Activated CD4-positive, alpha-beta T cell treated with anti-CD3 and anti-CD28 coated beads, Interleukin-2, amount 10 ng/mL, durations not matched to agents 24 days and 14 days (primary cell): ENCODE results near the gene GPX4. TPM values are rescaled to one million over a fixed set of nuclear protein-coding genes. Genes with fewer than 3 reads are reported as not detected.
A peak's percentile ranks its signal among the peaks of the same experiment; 100 is the strongest.

ENCODE experiments used
- DNase-seq: peaks from one replicate; pipeline ENCODE4 v3.0.0; 2022
- H3K27ac Mint-ChIP-seq: one replicate; pipeline ENCODE4 v1.8.0; 2022; ENCODE audit warnings: mild to moderate bottlenecking, mixed read lengths
- H3K27me3 Mint-ChIP-seq: one replicate; pipeline ENCODE4 v1.8.0; 2022; ENCODE audit warnings: mixed read lengths
- H3K36me3 Mint-ChIP-seq: one replicate; pipeline ENCODE4 v1.8.0; 2022; ENCODE audit warnings: low read depth, mild to moderate bottlenecking, mixed read lengths
- H3K4me1 Mint-ChIP-seq: one replicate; pipeline ENCODE4 v1.8.0; 2021; ENCODE audit warnings: mixed read lengths
- H3K4me3 Mint-ChIP-seq: one replicate; pipeline ENCODE4 v1.8.0; 2022; ENCODE audit warnings: mild to moderate bottlenecking, moderate library complexity, mixed read lengths
- H3K9me3 Mint-ChIP-seq: one replicate; pipeline ENCODE4 v1.8.0; 2021; ENCODE audit warnings: mixed read lengths
- intact Hi-C: fragments of 100-400 bp; cut with micrococcal nuclease; formaldehyde crosslinking; loops from one replicate; pipeline ENCODE4 v1.15.1; 2023
- total RNA-seq: library from RNA; stranded (reverse); gene quantifications from 2 replicates; pipeline ENCODE4 v1.2.3, GENCODE V29; 2022

GPX4 gene
- total RNA-seq, 1 donor from 2014 or later = 239 TPM

DNA sequence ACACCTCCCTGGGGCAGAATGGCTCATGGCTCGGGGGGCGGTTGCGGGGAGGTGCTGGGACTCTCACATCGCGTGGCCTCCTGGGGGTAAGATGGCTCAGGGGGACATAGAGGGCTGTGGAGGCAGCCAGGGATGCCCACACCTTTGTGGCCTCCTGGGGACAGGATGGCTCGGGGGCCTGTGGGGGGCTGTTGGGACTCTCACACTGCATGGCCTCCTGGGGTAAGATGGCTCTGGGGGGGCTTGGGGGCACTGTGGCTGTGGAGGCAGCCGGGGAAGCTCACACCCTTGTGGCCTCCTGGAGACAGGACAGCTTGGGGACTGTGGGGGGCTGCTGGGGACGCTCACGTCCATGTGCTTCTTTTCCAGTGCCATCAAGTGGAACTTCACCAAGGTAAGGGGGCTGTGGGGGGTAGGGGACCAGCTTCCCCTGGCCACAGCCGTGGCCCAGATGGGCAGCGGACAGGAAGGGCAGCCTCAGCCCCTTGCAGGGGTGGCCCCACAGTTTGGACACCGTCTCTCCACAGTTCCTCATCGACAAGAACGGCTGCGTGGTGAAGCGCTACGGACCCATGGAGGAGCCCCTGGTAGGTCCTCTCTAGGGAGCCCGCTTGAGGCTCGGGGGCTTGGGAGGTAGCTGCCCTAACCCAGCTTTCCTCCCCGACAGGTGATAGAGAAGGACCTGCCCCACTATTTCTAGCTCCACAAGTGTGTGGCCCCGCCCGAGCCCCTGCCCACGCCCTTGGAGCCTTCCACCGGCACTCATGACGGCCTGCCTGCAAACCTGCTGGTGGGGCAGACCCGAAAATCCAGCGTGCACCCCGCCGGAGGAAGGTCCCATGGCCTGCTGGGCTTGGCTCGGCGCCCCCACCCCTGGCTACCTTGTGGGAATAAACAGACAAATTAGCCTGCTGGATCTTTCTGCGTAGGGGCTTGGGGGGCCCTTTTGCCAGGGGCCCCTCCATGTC lies 2.4 kb downstream of the GPX4 start:
- peak overlapping the region; percentile 55 for H3K4me3 Mint-ChIP-seq
- H3K36me3 Mint-ChIP-seq = peaks cover 15% of the 10 kb centered on the region
- peak; percentile 67 for DNase-seq
- H3K9me3 Mint-ChIP-seq = no peaks in the 10 kb centered on the region
- intact Hi-C loops = no loop called here
- no peaks in the 10 kb centered on the region for H3K27me3 Mint-ChIP-seq
- no peak overlapping the region for H3K27ac Mint-ChIP-seq
- H3K4me1 Mint-ChIP-seq = peaks cover 18% of the 10 kb centered on the region

DNA sequence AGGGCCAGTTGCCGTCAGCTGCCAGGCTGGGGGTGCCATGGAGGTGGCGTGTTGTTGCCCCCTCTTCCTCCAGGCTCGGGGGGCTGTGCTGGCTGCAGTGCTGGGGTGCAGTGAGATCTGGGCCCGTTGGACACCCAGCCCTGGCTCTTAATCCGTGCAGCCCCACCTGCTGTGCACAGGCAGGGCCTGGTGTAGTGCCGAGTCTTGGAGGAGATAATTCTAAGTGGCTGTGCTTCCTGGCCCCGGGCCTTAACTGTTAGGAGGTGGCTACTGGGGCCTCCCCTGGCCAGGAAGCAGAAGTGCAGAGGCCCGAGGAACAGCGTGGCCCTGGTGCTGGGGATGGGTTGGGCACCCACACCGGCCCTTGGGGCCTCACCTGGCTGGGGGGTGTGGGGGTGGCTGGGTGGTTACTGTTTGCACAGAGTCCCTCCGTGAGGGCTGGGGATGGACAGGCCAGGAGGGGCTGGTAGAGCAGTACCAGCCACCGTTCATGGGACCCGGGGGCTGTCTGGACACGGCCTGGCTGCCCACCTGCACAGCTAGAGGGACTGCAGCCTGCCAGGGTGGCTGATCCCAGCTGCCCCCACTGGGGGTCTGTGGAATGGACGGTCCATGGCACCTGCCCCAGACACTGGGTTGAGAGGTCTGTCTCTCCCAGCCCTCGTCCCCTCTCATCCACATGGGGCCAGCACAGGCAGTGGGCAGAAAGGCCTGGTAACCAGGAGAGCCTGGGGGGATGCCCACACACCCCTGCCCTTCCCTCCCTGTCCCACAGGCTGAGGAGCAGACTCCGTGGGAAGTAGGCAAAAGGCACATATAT lies 3.3 kb downstream of the GPX4 start:
- intact Hi-C loops = no loop called here
- Mint-ChIP-seq H3K27me3 (no peaks in the 10 kb centered on the region), H3K4me3 (peak overlapping the region; percentile 55), H3K27ac (no peak overlapping the region), H3K9me3 (no peaks in the 10 kb centered on the region), H3K4me1 (peaks cover 12% of the 10 kb centered on the region), H3K36me3 (peaks cover 15% of the 10 kb centered on the region)
- peak; percentile 68 for DNase-seq

DNA sequence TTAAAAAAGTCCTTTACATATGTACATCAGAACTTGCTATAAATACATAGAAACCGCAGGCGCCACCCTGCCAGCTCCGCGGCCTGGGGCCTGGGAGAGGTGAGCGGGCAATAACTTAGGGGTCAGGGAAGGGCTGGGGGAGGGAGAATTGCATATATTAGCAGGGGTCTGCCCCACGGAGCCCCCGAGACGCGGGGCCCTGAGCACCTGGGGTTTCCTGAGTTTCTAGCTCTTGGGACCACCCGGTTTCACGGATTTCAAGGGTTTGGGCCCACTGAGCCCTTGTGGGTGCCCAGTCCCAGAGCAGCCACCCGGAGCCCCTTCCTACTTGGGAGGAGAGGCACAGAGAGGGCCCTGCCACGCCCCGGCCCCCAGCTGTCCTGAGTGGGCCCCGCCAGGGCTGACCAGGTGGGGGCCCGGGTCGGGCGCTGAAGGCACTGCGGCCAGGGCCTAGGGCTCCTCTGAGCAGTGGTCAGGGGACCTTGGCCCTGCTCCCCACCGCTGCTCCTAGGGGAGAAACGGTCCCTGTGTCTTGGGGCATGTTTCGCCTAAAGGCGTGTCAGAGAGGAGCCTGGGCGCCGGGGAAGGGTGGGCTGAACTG lies 4.0 kb downstream of the GPX4 start:
- peaks cover 16% of the 10 kb centered on the region for H3K36me3 Mint-ChIP-seq
- H3K27me3 Mint-ChIP-seq = no peaks in the 10 kb centered on the region
- H3K9me3 Mint-ChIP-seq = no peaks in the 10 kb centered on the region
- no peak for DNase-seq
- peaks cover 8% of the 10 kb centered on the region for H3K4me1 Mint-ChIP-seq
- intact Hi-C loops = no loop called here
- no peak overlapping the region for H3K27ac Mint-ChIP-seq
- H3K4me3 Mint-ChIP-seq = no peak overlapping the region

DNA sequence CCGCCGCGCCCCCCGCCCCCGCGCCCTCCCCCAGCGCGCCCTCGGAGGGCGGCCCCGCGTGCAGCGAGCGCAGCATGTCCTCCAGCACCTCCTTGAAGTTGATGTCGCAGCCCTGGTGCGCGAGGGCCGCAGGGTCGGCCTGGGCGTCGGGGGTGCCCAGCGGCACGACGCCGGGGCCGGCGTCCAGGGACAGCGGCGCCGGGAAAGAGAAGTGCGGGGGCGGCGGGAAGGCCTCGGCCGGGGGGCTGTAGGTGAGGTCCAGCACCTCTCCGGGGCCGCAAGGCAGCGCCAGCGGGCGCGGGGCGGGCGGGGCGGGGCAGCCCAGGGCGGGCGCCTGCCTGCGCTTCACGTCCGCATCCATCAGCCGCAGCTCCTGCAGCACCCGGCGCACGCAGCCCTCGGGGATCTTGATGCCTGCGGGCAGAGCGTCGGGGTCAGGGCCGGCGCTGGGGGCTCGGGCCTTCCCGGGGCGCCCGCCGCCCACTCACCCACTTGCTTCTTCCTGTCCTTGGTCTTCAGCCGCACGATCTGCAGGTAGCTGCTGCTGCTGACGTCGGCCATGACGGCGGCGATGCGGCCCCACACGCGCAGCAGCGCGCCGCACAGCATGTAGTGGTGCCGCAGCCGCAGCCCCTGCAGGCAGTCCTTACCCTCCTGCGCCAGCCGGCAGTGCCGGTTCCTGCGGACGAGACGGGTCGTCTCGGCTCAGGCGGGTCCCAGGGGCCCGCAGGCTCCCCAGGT lies 4.7 kb downstream of the GPX4 start:
- H3K9me3 Mint-ChIP-seq = no peaks in the 10 kb centered on the region
- H3K4me3 Mint-ChIP-seq = no peak overlapping the region
- H3K27ac Mint-ChIP-seq = no peak overlapping the region
- H3K27me3 Mint-ChIP-seq = no peaks in the 10 kb centered on the region
- peaks cover 1% of the 10 kb centered on the region for H3K4me1 Mint-ChIP-seq
- intact Hi-C loops = no loop called here
- no peak for DNase-seq
- peaks cover 20% of the 10 kb centered on the region for H3K36me3 Mint-ChIP-seq

DNA sequence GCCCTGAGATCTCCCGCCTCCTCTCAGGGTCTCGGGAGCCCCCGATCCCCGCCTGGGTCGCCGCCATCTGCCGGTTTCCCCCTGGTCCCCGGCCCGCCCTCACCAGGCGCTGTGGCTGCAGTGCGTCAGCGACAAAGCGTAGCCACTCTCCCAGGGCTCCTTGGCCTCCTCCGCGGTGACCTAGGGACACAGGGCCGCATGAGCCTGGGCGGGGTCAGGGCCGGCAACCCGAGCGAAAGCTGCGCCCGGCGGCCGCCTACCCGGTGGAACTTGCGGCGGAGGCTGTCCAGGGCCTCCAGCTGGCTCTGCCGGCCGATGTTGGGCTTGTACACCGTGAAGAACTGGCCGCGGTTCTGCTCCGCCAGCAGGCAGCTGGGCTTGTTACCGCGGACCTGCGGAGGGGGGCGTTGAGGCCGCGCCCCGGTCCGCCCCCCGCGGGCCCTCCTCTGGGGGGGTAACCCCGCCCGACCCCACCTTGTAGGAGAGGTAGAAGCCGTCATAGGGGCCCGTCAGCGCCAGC lies 5.3 kb downstream of the GPX4 start:
- no peaks in the 10 kb centered on the region for H3K4me1 Mint-ChIP-seq
- H3K36me3 Mint-ChIP-seq = peaks cover 21% of the 10 kb centered on the region
- no peaks in the 10 kb centered on the region for H3K27me3 Mint-ChIP-seq
- DNase-seq = no peak
- H3K4me3 Mint-ChIP-seq = no peak overlapping the region
- intact Hi-C loops = no loop called here
- no peaks in the 10 kb centered on the region for H3K9me3 Mint-ChIP-seq
- no peak overlapping the region for H3K27ac Mint-ChIP-seq

DNA sequence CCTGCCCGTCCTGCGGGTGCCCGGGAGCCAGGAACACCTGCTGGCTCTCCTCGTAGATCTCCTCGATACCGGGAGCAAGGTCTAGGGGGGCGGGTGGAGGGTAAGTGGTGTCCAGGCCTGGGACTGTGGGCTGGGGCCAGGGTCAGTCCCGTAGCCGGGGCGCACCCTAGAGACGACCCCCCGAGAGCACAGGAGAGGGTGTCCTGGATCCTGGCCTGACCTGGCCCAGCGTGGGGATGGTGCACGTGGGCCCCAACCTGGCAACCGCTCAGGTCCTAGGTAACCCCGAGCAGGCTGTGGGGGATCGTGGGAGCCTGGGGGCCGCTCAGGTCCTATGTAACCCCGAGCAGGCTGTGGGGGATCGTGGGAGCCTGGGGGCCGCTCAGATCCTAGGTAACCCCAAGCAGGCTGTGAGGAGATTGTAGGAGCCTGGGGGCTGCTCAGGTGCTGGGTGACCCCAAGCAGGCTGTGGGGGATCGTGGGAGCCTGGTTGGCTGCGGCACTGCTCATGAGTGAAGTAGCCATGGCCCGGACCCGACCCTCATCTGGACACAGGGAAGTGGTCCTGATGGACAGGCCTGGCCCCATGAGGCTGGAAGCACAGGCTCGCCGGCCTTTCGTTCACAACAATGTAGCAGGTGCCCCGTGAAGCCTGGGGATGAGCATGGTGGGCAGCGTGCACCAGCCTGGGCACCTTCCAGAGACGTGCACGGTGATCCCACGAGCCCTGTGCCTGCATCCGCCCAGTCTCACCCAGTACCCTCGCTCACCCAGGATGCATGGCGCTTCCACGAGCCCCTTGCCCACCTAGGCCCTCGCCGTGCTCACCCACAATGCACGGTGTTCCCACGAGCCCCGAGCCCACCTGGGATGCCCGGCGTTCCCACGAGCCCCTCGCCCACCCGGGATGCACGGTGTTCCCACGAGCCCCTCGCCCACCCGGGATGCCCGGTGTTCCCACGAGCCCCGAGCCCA lies 6.2 kb downstream of the GPX4 start:
- H3K4me1 Mint-ChIP-seq = no peaks in the 10 kb centered on the region
- H3K27ac Mint-ChIP-seq = no peak overlapping the region
- H3K4me3 Mint-ChIP-seq = no peak overlapping the region
- no peak for DNase-seq
- H3K27me3 Mint-ChIP-seq = no peaks in the 10 kb centered on the region
- intact Hi-C loops = no loop called here
- H3K36me3 Mint-ChIP-seq = peaks cover 25% of the 10 kb centered on the region
- H3K9me3 Mint-ChIP-seq = no peaks in the 10 kb centered on the region

DNA sequence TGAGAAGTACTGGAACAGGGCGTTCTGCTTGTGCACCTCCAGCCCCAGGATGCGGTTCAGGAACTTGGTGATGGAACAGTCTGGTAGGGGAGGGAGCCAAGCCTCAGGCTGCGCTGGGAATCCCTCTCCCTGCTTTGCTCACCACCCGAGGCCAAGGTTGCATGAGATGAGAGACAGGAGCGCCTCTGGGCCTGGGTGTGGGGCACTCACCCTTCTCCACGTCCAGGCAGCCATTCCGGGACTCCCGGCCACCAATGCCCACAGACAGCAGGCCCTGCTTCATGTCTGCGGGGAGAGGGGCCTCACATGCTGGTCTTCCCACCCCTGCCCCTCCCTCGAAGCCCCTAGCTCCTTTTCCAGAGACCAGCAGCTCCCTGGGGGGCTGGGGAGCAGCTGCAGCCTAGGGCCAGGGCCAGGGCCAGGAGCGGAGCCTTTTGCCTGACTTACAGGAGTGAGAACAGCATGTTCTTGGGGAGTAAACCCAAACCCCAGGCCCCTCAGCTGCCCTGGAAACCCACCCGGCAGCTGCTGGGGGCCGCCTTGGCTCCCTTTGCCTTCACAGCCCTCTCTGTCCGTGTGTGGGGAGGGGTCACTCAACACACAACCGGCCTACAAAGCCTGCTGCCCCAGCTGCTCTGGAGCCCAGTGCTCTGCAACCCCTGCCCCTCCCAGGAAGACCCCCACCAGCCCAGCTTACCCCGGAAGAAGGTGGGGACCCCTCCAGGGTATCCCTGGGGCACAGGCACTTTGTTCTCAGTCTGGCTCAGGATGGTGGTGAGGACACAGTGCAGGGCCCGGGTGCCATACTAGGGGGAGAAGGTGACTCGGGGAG lies 7.2 kb downstream of the GPX4 start:
- DNase-seq = no peak
- H3K27me3 Mint-ChIP-seq = no peaks in the 10 kb centered on the region
- peaks cover 22% of the 10 kb centered on the region for H3K36me3 Mint-ChIP-seq
- H3K27ac Mint-ChIP-seq = no peak overlapping the region
- H3K9me3 Mint-ChIP-seq = no peaks in the 10 kb centered on the region
- H3K4me3 Mint-ChIP-seq = no peak overlapping the region
- H3K4me1 Mint-ChIP-seq = no peaks in the 10 kb centered on the region
- intact Hi-C loops = no loop called here

DNA sequence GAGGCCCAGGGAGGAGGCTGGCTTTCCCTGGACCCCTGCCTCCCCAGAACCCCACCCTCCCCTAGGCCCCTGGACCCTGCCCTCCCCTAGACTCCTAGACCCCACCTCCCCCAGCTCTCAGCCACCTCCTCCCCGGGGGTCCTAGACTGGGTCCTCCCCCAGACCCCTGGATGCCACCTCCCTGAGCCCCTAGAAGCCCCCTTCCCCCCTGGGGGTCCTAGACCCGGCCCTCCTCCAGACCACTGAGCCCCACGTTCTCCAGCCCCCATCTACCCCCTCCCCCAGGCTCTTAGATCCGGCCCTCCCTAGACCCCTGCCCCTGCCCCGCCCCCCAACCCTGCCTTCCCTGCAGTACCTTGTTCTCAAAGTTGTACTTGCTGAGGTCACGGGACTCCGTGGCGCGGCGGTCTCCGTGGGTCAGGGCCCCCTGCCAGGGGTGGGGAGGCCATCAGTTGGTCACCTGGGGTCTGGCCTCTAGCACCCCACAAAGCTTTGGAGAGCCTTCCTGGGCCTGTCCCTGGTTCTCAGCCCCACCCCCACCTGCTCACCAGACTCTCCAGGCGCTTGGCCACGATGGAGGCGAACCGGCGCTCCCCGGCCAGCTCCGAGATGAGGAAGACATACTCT lies 8.0 kb downstream of the GPX4 start:
- Mint-ChIP-seq H3K36me3 (peaks cover 20% of the 10 kb centered on the region), H3K4me1 (no peaks in the 10 kb centered on the region), H3K27ac (no peak overlapping the region), H3K9me3 (no peaks in the 10 kb centered on the region), H3K27me3 (no peaks in the 10 kb centered on the region), H3K4me3 (no peak overlapping the region)
- intact Hi-C loops = no loop called here
- no peak for DNase-seq

DNA sequence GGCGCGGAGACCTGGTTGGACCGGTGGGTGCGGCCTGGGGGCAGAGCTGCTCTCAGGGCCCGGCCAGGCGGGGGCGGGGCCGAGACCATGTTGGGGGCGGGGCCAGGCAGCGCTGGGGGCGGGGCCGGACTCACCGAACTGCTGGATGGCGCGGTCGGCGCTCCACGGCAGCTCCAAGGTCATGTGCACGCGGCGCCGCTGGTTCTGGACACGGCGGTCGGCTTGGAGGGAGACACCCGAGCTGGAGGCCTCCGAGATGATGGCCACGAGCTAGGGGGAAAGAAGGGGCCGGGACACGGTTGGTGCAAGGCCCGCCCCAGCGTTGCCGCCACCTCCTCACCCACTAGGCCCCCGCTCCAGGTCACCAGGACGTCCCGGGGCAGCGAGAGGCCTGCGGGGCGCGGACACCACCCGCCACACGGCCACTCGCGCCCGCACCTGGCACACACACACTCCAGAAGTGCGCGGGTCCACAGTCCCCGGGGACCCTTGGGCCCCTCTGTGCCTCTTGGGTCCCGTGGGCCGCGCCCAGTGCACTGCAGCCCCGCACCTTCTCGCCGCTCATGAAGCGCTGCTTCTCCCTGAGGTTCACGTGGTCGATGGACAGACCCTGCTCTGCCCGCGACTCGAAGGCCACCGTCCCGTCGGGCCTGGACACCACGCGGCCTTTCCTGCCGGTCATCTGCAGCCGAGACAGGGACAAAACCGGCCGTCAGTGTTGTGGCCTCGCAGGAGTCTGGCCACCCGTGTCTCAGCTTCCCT lies 8.7 kb downstream of the GPX4 start:
- H3K27ac Mint-ChIP-seq = no peak overlapping the region
- intact Hi-C loops = no loop called here
- no peaks in the 10 kb centered on the region for H3K4me1 Mint-ChIP-seq
- no peak overlapping the region for H3K4me3 Mint-ChIP-seq
- H3K9me3 Mint-ChIP-seq = no peaks in the 10 kb centered on the region
- H3K27me3 Mint-ChIP-seq = no peaks in the 10 kb centered on the region
- H3K36me3 Mint-ChIP-seq = peaks cover 17% of the 10 kb centered on the region
- DNase-seq = no peak

DNA sequence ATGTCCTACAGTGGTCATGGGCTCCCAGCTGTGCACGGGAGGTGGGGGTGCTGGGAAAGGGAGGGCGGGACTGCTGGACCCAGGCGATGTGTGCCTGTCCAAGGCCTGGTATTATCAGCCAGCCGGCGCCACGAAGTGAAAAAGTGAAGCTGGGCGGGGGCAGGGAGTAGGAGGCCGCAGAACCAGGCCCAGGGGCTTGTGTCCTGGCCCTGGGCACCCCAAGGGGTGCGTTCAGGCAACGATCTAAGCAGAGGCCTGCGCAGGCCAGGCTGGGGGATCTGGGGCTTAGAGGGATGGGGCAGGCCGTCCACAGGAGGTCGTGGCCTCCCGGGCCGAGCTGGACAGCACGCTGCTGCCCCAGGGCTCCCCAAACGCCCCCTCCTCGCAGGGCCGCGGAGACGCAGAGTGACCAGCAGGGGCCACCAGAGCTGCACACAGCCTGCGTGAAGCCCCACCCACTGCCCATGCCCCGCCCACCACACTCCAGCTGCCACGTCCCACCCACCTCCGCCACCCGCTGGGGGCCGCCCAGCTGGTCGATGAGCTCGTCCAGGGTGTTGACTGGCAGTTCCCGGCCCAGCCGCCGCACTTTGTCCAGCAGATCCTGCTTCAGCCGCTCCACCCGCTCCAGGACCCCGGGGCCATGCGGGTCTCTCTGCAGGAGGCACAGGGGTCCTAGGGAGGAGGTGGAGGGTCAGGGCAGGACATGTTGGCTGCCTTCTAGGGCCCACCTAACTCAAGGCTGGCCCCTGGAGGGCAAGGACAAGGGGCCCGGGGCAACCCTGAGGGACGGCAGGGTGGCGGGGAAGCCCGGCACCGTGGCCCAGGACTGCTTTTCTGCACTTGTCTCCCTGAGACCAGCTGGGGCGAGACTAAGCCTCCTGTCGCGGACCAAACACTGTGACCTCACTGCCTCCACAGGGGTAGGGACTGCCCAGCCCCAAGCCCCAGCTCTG lies 9.5 kb downstream of the GPX4 start:
- peaks cover 21% of the 10 kb centered on the region for H3K36me3 Mint-ChIP-seq
- no peaks in the 10 kb centered on the region for H3K4me1 Mint-ChIP-seq
- intact Hi-C loops = no loop called here
- H3K4me3 Mint-ChIP-seq = no peak overlapping the region
- no peaks in the 10 kb centered on the region for H3K9me3 Mint-ChIP-seq
- H3K27me3 Mint-ChIP-seq = no peaks in the 10 kb centered on the region
- H3K27ac Mint-ChIP-seq = no peak overlapping the region
- peak; percentile 93 for DNase-seq
